SK-N-DZ (cell line): ENCODE measurements around the gene AGAP6. TPM values are rescaled to one million over a fixed set of nuclear protein-coding genes. Genes with fewer than 3 reads are reported as not detected.
A peak's percentile ranks its signal among the peaks of the same experiment; 100 is the strongest.
"Not testable (repeated sequence)": the region's sequence is repeated elsewhere in the genome, so short reads cannot be mapped to it uniquely, and the experiment has no call there.

Source experiments
- DNase-seq: peaks from one replicate; pipeline ENCODE4 v3.0.0-alpha.2; 2015; ENCODE audit warnings: low spot score
- polyA plus RNA-seq, 2 experiments: library from polyadenylated mRNA; depleted of rRNA; stranded (reverse); fragments of >200 nt; gene quantifications; 2 replicates each; pipeline ENCODE4 v1.2.3, GENCODE V29; 2014

Gene AGAP6
- 8.3 and 9.4 TPM in 2 replicates for polyA plus RNA-seq (2014; cell fraction: cytosol; rRNA removed)
- 74.9 and 115 TPM in 2 replicates for polyA plus RNA-seq (2014; cell fraction: nucleus; rRNA removed)

GRCh38 chr10:49988376-49988775 lies at the start of gene AGAP6:
Gene AGAP6 (plus strand): TSS chr10:49988406. CDS start chr10:49988716, 310 bp downstream.
- DNase-seq: not testable (repeated sequence)

GRCh38 chr10:49941447-49942338 lies 46.5 kb upstream of the AGAP6 start, which contains the start of the genes PARG and TIMM23B:
Gene PARG (minus strand): TSS chr10:49942027. CDS start chr10:49941725, 302 bp downstream.
Gene TIMM23B (plus strand): TSS chr10:49942053. CDS start chr10:49942195, 142 bp downstream.
- peak; percentile 79 for DNase-seq

GRCh38 chr10:49942339-49942705 lies 45.9 kb upstream of the AGAP6 start:
- not testable (repeated sequence) for DNase-seq

GRCh38 chr10:49943607-49944006 lies 44.6 kb upstream of the AGAP6 start:
- not testable (repeated sequence) for DNase-seq

GRCh38 chr10:49948142-49948541 lies 40.1 kb upstream of the AGAP6 start:
- not testable (repeated sequence) for DNase-seq

- DNase-seq: not testable (repeated sequence)
These were observed 39.5 kb upstream of the AGAP6 start for GRCh38 chr10:49948737-49949136.

GRCh38 chr10:49952006-49952405 lies 36.2 kb upstream of the AGAP6 start:
- DNase-seq: not testable (repeated sequence)

- DNase-seq: not testable (repeated sequence)
These were observed 35.1 kb upstream of the AGAP6 start for GRCh38 chr10:49953122-49953521.

GRCh38 chr10:49970331-49970857 lies 17.8 kb upstream of the AGAP6 start:
- DNase-seq: not testable (repeated sequence)

- DNase-seq: not testable (repeated sequence)
These were observed 16.7 kb upstream of the AGAP6 start for GRCh38 chr10:49971466-49971865.

- DNase-seq: not testable (repeated sequence)
These were observed 16.1 kb upstream of the AGAP6 start for GRCh38 chr10:49972094-49972493.

- DNase-seq: not testable (repeated sequence)
These were observed 10.4 kb upstream of the AGAP6 start for GRCh38 chr10:49977756-49978155.

GRCh38 chr10:49987207-49987606 lies 999 bp upstream of the AGAP6 start:
- DNase-seq: not testable (repeated sequence)

- DNase-seq: not testable (repeated sequence)
These were observed 7.1 kb downstream of the AGAP6 start for GRCh38 chr10:49995321-49995720.

- not testable (repeated sequence) for DNase-seq
These were observed 25.8 kb downstream of the AGAP6 start for GRCh38 chr10:50014024-50014423.

- DNase-seq: not testable (repeated sequence)
These were observed 27.5 kb downstream of the AGAP6 start for GRCh38 chr10:50015596-50016220.

GRCh38 chr10:50016926-50017325 lies 28.7 kb downstream of the AGAP6 start:
- not testable (repeated sequence) for DNase-seq

- not testable (repeated sequence) for DNase-seq
These were observed 29.4 kb downstream of the AGAP6 start for GRCh38 chr10:50017646-50018045.

GRCh38 chr10:50019279-50019678 lies 31.1 kb downstream of the AGAP6 start:
- not testable (repeated sequence) for DNase-seq

GRCh38 chr10:50020451-50021024 lies 32.3 kb downstream of the AGAP6 start:
- not testable (repeated sequence) for DNase-seq

GRCh38 chr10:50021646-50022045 lies 33.4 kb downstream of the AGAP6 start:
- no peak for DNase-seq
